ENCODE results near the gene TIMP3. TPM values are rescaled to one million over a fixed set of nuclear protein-coding genes. Genes with fewer than 3 reads are reported as not detected.
A peak's percentile ranks its signal among the peaks of the same experiment; 100 is the strongest.

The TIMP3 gene
- total RNA-seq, 4 donors from 2014 or later: 561 to 1,580 (median 897) TPM

DNA sequence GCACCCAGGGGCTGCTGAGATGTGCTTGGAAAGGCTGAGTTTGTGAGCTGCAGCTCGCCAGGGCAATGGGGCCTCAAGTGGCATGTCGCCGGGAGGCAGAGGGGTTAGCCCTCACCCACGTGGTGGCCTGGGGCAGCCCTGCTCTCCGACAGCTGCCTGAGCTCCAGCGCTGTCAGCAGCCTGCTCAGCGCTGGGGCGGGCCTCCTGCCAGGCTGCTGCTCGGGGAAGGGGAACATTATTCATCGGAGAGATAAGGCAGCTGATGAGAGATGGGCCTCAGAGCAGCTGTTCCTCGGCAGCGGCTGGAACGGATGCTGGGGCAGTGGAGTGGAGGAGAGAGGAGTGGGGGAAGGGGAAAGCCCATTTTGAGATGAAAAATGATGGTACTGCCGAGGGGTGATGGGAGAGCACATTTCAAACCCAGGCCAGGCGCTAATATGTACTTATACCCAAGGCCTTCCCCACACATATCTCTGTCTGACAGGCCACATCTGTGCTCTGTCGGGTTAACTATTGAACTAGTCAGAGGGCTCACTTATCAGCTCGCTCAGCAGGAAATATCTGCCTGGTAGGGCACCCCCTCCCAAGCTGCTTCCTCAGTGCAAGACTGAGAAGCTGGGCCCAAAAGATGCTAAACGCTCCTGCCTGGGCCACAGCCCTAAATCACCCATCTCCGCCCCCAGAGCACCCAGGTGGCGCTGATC, 79.5 kb downstream of the TIMP3 start:
- DNase-seq (ENCODE audit: low spot score) (no peak), ATAC-seq (ENCODE audit: low FRiP score) (peak; percentile 66)
- TF ChIP-seq, protein P1, sequence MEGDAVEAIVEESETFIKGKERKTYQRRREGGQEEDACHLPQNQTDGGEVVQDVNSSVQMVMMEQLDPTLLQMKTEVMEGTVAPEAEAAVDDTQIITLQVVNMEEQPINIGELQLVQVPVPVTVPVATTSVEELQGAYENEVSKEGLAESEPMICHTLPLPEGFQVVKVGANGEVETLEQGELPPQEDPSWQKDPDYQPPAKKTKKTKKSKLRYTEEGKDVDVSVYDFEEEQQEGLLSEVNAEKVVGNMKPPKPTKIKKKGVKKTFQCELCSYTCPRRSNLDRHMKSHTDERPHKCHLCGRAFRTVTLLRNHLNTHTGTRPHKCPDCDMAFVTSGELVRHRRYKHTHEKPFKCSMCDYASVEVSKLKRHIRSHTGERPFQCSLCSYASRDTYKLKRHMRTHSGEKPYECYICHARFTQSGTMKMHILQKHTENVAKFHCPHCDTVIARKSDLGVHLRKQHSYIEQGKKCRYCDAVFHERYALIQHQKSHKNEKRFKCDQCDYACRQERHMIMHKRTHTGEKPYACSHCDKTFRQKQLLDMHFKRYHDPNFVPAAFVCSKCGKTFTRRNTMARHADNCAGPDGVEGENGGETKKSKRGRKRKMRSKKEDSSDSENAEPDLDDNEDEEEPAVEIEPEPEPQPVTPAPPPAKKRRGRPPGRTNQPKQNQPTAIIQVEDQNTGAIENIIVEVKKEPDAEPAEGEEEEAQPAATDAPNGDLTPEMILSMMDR (IDR thresholded peaks at IDR 0.05): no peak

DNA sequence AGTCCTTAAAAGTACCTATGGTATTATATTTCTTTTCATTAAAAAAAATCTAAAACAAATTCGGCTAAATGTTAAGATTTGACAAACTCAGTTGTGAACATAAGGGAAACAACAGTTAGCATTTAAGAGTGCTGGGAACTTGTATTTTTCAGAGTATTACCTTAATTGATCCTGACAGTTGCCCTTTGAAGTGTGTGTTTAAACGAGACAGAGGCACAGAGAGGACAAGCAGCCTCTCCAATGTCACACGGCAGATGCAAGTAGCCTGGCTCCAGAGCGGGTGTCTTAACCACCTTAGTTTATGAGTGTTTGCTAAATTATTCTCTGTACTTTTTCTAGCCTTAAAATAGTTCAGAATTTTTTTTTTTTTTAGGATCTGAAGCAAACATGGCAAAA, 80.9 kb downstream of the TIMP3 start:
- TF ChIP-seq, protein P1 (IDR thresholded peaks at IDR 0.05): no peak
- no peak for DNase-seq (ENCODE audit: low spot score)
- no peak for ATAC-seq (ENCODE audit: low FRiP score)

DNA sequence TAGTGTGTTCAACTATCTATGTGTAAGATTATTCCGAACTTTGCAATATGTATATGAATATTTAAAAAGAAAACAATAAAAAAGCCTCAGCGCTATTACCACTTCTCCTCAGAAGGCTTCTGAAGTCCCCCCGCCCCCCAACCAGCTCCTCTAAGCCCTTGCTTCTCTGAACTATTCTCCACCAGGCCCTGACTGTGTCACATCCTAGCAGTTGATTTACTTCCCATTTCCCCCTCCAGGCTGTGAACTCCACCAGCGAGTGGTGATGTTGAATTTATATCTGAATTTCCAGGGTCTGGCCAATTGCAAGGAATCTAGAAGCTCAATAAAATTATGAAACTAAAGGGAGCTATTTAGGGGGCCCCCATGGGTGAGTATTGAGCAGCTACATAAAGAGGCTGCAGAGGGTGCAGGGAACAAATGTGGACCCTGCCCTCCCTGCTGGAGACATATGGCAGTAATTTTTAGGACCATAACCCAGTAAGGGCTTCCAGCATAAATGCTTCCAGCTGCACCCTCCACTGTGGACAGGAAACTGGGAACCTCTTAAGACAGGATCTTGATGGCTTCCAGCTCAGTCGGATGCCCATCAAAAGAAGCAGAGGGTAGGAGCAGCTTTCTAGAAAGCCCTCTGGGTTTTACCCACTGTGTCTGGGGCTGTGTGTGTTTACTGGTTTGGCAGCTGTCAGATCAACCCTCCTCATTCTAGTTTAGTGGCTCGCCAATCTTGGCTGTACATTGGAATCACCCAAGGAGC, 81.4 kb downstream of the TIMP3 start:
- DNase-seq (ENCODE audit: low spot score) (no peak), ATAC-seq (ENCODE audit: low FRiP score) (no peak)
- TF ChIP-seq, protein P1 (IDR thresholded peaks at IDR 0.05): no peak

DNA sequence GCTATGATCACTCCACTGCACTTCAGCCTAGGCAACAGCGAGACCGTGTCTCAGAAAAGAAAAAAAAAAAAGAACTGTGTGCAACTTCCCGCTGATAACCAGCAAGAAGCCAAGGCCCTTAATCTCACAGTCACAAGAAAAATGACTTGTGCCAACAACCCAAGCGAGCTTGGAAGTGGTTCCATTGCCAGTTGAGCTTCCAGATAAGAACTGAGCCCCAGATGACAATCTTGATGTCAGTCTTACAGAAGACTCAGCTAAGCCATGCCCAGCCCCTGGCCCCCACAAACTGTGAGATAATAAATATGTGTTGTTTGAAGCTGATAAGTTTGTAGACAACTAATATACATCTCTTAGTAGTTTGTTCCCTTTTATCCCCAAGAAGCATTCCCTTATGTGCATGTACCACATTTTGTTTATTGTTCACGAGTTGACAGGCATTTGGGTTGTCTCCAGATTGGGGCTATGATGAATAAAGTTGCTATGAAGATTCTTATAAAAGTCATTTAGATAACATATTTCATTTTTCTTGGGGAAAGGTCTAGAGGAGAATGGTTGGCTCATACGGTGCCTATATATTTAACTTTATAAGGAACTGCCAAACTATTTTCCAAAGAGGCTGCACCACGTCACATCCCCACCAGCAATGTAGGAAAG, 85.9 kb downstream of the TIMP3 start:
- no peak for DNase-seq (ENCODE audit: low spot score)
- TF ChIP-seq, protein P1 (IDR thresholded peaks at IDR 0.05): no peak
- ATAC-seq (ENCODE audit: low FRiP score): no peak

DNA sequence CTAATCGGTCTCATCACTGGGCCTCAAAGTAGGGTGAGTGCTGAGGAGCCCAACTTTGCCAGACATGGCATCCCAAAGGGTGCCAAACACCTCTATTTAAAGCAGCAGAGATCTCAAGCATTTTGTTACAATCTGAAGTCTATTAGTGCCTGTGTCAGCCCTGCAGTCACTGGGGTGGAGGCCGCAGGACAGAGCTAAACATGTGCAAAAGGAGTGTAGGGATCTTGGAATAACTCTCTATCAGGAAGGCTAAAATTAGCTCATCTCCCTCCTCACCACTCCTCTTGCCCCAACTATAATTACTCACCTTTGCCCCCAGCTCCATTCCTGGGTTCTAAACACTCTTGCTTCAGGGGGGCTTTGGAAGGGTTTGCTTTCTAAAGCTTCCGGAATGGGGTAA, 87.5 kb downstream of the TIMP3 start:
- TF ChIP-seq, protein P1 (IDR thresholded peaks at IDR 0.05): no peak
- no peak for ATAC-seq (ENCODE audit: low FRiP score)
- DNase-seq (ENCODE audit: low spot score): no peak

DNA sequence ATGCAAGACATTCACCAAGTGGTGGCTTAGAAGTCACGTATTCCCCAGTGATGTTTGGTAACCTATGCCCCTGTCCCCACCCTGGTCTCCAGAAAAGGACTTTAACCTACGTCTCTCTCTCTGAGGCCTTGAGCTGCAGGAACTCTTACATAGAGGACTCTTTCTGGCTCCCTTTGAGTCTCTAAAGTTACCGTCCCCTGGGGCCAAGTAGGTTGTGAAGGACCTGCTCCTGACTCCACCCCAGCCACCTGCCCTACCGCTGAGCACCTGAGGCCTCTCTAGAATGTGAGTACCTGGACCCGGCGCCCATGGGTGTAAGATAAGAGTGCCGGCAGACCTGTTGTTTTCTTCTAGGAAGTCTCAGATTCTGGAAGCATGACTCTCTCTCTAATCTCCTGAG, 95.4 kb downstream of the TIMP3 start:
- ATAC-seq (ENCODE audit: low FRiP score) (no peak), DNase-seq (ENCODE audit: low spot score) (no peak)

More for the DNA sequence above, 95.4 kb downstream of the TIMP3 start:
- TF ChIP-seq, protein P1 (IDR thresholded peaks at IDR 0.05): no peak

All from omental fat pad (tissue), 4 donors.